GM21576 (cell line): ENCODE data around the gene MS4A8.

Experiments
- ATAC-seq: cut with Tn5 transposase; IDR thresholded peaks from one replicate; pipeline ENCODE4 v1.9.1; 2021; ENCODE audit warnings: mild to moderate bottlenecking, moderate library complexity; ENCODE audit not compliant: unreplicated experiment

The MS4A8 gene

DNA sequence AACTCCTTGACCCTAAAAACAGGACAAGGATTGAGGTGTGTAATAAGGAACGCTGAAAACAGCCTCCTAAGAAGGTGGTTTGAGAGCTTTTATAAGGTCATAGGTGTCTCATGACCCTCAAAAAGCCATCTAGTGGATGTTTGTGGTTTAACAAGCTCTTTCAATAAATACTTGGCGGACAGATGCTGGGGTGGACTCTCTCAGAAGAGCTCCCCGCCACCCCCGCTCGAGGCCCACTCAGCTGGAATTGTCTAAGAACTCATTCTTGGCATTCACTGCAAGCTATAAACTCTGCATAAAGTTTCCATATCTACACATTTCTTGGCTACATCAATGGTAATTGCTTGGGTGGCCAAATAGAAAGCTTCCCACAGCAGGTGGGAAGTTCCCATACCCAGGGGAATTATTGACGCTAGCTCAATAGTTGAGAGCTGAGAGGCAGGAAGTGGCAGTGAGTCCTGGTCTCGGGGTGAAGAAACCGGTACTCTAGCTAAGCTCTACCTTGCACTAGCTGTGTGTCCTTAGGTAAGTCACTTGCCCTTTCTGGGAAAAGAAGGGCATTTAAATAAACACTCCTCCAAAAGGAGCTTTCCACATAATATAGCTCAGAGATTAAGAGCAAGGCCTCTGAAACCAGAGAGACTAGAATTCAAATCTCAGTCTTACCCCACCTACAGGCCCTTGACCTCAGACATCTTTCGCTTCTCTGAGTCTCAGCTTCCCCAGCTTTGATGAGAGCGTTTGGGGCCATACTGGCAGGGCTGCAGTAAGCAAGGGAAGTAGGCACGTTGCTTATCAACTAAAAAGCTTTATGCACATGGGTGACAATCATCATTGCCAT lies 63.7 kb downstream of the MS4A8 start:
- ATAC-seq: peak; percentile 58

DNA sequence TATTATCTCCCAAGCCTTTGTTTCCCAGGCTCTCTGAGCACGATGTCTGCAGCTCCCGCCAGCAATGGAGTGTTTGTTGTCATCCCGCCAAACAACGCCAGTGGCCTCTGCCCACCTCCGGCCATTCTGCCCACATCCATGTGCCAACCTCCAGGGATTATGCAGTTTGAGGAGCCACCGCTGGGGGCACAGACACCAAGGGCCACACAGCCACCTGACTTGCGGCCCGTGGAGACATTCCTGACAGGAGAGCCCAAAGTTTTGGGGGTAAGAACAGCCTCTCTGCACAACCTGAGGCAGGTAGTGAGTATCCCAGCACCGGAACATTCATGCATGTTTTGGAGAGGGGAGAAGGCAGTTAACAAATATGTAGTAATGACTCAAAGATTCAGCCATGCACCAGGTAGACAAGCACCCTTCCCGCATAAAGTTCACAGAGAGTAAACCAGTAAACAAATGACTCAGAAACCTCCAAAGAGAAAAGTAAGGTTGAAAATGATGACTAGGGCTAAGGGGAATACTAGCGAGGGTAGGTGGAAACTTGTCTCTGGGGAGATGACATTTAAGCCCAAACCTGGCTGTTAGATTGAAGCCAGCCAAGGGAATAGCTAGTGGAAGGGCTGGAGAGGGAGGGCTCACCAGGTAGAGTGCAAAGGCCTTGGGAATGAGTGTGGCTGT lies 64.4 kb downstream of the MS4A8 start:
- ATAC-seq: no peak

DNA sequence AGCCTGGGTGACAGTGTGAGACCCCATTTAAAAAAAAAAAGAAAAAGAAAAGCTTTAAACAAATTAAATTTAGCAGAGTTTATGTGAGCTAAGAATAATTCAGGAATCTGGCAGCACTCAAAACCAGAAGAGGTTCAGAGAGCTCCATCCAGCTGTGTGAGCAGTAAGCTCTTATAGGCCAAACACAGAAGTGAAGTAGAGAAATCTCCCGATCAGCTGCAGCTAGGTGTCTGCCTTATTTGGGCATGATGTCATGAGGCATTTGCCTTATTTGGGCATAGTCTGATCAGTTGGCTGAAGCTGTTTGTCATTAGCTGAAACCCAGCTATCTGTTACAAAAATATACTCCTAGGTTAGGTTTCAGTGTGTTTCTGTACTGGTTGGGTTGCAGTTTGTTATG lies 65.5 kb downstream of the MS4A8 start:
- ATAC-seq: peak; percentile 43

GRCh38 chr11:60765355-60765754 lies 65.9 kb downstream of the MS4A8 start:
- no peak for ATAC-seq
